ENCODE measurements around the gene VASN. TPM values are rescaled to one million over a fixed set of nuclear protein-coding genes. Genes with fewer than 3 reads are reported as not detected.

Gene VASN
- total RNA-seq, 2 experiments from 2014 or later, result not detected

GRCh38 chr16:4419402-4419959 is 47.8 kb downstream of the VASN start:
- H3K4me1 Mint-ChIP-seq, result peaks cover 21% of the 10 kb centered on the region
- no peak for ATAC-seq
- H3K4me3 Mint-ChIP-seq, result no peak overlapping the region
- peaks cover 8% of the 10 kb centered on the region for H3K36me3 Mint-ChIP-seq
- no peak for DNase-seq
- H3K9me3 Mint-ChIP-seq (ENCODE audit: low read depth), result no peaks in the 10 kb centered on the region
- CTCF ChIA-PET, result interaction anchor here (0.6 to 1.7 kb wide), 4 partner anchors 16 to 205 kb away, joined by 3 read pairs; partner anchors contain the start of gene MGRN1
- no peak overlapping the region for H3K27ac Mint-ChIP-seq
- H3K27me3 Mint-ChIP-seq, result no peaks in the 10 kb centered on the region

GRCh38 chr16:4420505-4421105 is 49.0 kb downstream of the VASN start:
- DNase-seq, result no peak
- H3K4me1 Mint-ChIP-seq, result peaks cover 17% of the 10 kb centered on the region
- no peaks in the 10 kb centered on the region for H3K9me3 Mint-ChIP-seq (ENCODE audit: low read depth)
- H3K36me3 Mint-ChIP-seq, result peaks cover 1% of the 10 kb centered on the region
- CTCF ChIA-PET, result interaction anchor here (1.7 kb wide), 1 partner anchor 204 kb away, joined by 3 read pairs; the partner anchor contains the start of gene MGRN1
- H3K27ac Mint-ChIP-seq, result no peak overlapping the region
- no peaks in the 10 kb centered on the region for H3K27me3 Mint-ChIP-seq
- no peak overlapping the region for H3K4me3 Mint-ChIP-seq
- ATAC-seq, result no peak

- Mint-ChIP-seq H3K9me3 (ENCODE audit: low read depth) (no peaks in the 10 kb centered on the region), H3K36me3 (peaks cover 17% of the 10 kb centered on the region), H3K27me3 (no peaks in the 10 kb centered on the region), H3K27ac (peak within 1 kb of the TSS; percentile 100), H3K4me3 (peak within 1 kb of the TSS; percentile 97), H3K4me1 (peaks cover 36% of the 10 kb centered on the region)
- CTCF ChIA-PET, result no interaction called here
- DNase-seq, result peak; percentile 94
- ATAC-seq, result peak; percentile 94
Observed at GRCh38 chr16:4425378-4426020, 53.9 kb downstream of the VASN start, which contains the start of gene DNAJA3. Gene DNAJA3, plus strand, starts transcription at chr16:4425868. Its CDS starts 14 bp downstream, at chr16:4425882.

- ATAC-seq (peak; percentile 38), DNase-seq (no peak)
- peak overlapping the region; percentile 100 for H3K27ac Mint-ChIP-seq
- CTCF ChIA-PET, result interaction anchor here (1.1 kb wide), 1 partner anchor 13 kb away, joined by 3 read pairs; no protein-coding TSS in a partner anchor
- peaks cover 21% of the 10 kb centered on the region for H3K36me3 Mint-ChIP-seq
- no peaks in the 10 kb centered on the region for H3K9me3 Mint-ChIP-seq (ENCODE audit: low read depth)
- peaks cover 36% of the 10 kb centered on the region for H3K4me1 Mint-ChIP-seq
- no peaks in the 10 kb centered on the region for H3K27me3 Mint-ChIP-seq
- H3K4me3 Mint-ChIP-seq, result peak overlapping the region; percentile 97
Observed at GRCh38 chr16:4426021-4426684, 54.5 kb downstream of the VASN start.

GRCh38 chr16:4426722-4427372 is 55.2 kb downstream of the VASN start:
- DNase-seq, result no peak
- H3K36me3 Mint-ChIP-seq, result peaks cover 26% of the 10 kb centered on the region
- H3K27me3 Mint-ChIP-seq, result no peaks in the 10 kb centered on the region
- CTCF ChIA-PET, result interaction anchor here (1.1 to 2.2 kb wide), 2 partner anchors 12 to 24 kb away, joined by 3 to 11 read pairs; no protein-coding TSS in a partner anchor
- H3K4me3 Mint-ChIP-seq, result peak overlapping the region; percentile 97
- peaks cover 37% of the 10 kb centered on the region for H3K4me1 Mint-ChIP-seq
- peak overlapping the region; percentile 100 for H3K27ac Mint-ChIP-seq
- ATAC-seq, result no peak
- no peaks in the 10 kb centered on the region for H3K9me3 Mint-ChIP-seq (ENCODE audit: low read depth)

- Mint-ChIP-seq H3K27ac (no peak overlapping the region), H3K27me3 (no peaks in the 10 kb centered on the region), H3K4me1 (peaks cover 40% of the 10 kb centered on the region), H3K4me3 (no peak overlapping the region), H3K9me3 (ENCODE audit: low read depth) (no peaks in the 10 kb centered on the region), H3K36me3 (peaks cover 31% of the 10 kb centered on the region)
- DNase-seq (no peak), ATAC-seq (no peak)
- CTCF ChIA-PET, result interaction anchor here (0.7 to 2.5 kb wide), 4 partner anchors 10 to 70 kb away, joined by 3 to 11 read pairs (median 4); no protein-coding TSS in a partner anchor
Observed at GRCh38 chr16:4428500-4428899, 56.9 kb downstream of the VASN start.

- Mint-ChIP-seq H3K4me3 (no peak overlapping the region), H3K9me3 (ENCODE audit: low read depth) (no peaks in the 10 kb centered on the region), H3K27ac (no peak overlapping the region), H3K4me1 (peaks cover 32% of the 10 kb centered on the region), H3K36me3 (peaks cover 44% of the 10 kb centered on the region), H3K27me3 (no peaks in the 10 kb centered on the region)
- ATAC-seq (no peak), DNase-seq (no peak)
- CTCF ChIA-PET, result no interaction called here
Observed at GRCh38 chr16:4431023-4431422, 59.4 kb downstream of the VASN start.

Other genes with a start within 250 kb of the VASN start
- gene SRL, start 129.8 kb upstream of the VASN start, total RNA-seq, result not detected
- gene TFAP4, start 98.8 kb upstream of the VASN start, total RNA-seq, result 10 to 100 TPM; 18.0 to 27.2 TPM
- under 1 TPM; 0.55 to 0.63 TPM for gene GLIS2, start 55.8 kb upstream of the VASN start, total RNA-seq
- gene PAM16, start 20.5 kb upstream of the VASN start, total RNA-seq, result 10 to 100 TPM; 47.5 to 49.4 TPM
- 100 to 1,000 TPM; 142 to 246 TPM for gene CORO7, start 44.7 kb downstream of the VASN start, total RNA-seq
- 10 to 100 TPM; 64.0 to 68.7 TPM for gene DNAJA3, start 54.0 kb downstream of the VASN start, total RNA-seq
- 10 to 100 TPM; 52.5 to 72.5 TPM for gene NMRAL1, start 102.8 kb downstream of the VASN start, total RNA-seq
- 100 to 1,000 TPM in 1 of 2 experiments, 10 to 100 TPM in 1; 96.5 to 103 TPM for gene HMOX2, start 104.5 kb downstream of the VASN start, total RNA-seq
- gene CDIP1, start 166.9 kb downstream of the VASN start, total RNA-seq, result 10 to 100 TPM; 45.2 to 57.3 TPM
- under 1 TPM in 1 of 2 experiments, not detected in 1; 0.14 TPM for gene C16orf96, start 184.5 kb downstream of the VASN start, total RNA-seq
- 10 to 100 TPM; 20.2 to 27.7 TPM for gene UBALD1, start 243.0 kb downstream of the VASN start, total RNA-seq

All from activated CD8-positive, alpha-beta memory T cell treated with anti-CD3 and anti-CD28 coated beads, Interleukin-2, amount 10 ng/mL, durations not matched to agents 7 days and 5 days (primary cell).